ENCODE results near the gene PXK. TPM values are rescaled to one million over a fixed set of nuclear protein-coding genes. Genes with fewer than 3 reads are reported as not detected.
A peak's percentile ranks its signal among the peaks of the same experiment; 100 is the strongest.

PXK gene
- total RNA-seq, 4 donors from 2014 or later = 98.6 to 139 (median 123) TPM

- Histone ChIP-seq H3K27ac (no peak overlapping the region), H3K4me3 (replicated peaks in 1 of 3) (no peak overlapping the region), H3K36me3 (no peaks in the 10 kb centered on the region), H3K4me1 (peaks cover 0 to 11% of the 10 kb centered on the region in 2 donors), H3K9me3 (no peaks in the 10 kb centered on the region), H3K27me3 (no peaks in the 10 kb centered on the region)
- TF ChIP-seq CTCF (IDR thresholded peaks at IDR 0.05) = no peak
- TF ChIP-seq POLR2A (IDR thresholded peaks at IDR 0.05) = no peak
- 65% methylated on average over 3 of the region's 3 CpGs for WGBS, 2 donors
- no peak for DNase-seq
- intact Hi-C loops (cut with DNase I) = loop anchor here (10.0 kb wide), 1 partner anchor 293 kb away; the partner anchor contains the start of gene FLNB
Observed at GRCh38 chr3:58298190-58298589, 34.5 kb upstream of the PXK start.

GRCh38 chr3:58299075-58299474 is 33.6 kb upstream of the PXK start:
- Histone ChIP-seq H3K36me3 (no peaks in the 10 kb centered on the region), H3K4me3 (replicated peaks in 1 of 3) (no peak overlapping the region), H3K4me1 (peaks cover 0 to 11% of the 10 kb centered on the region in 2 donors), H3K9me3 (no peaks in the 10 kb centered on the region), H3K27ac (no peak overlapping the region), H3K27me3 (no peaks in the 10 kb centered on the region)
- TF ChIP-seq POLR2A (IDR thresholded peaks at IDR 0.05) (no peak), CTCF (IDR thresholded peaks at IDR 0.05) (no peak)
- DNase-seq = no peak
- WGBS, 2 donors = 71 to 72% methylated on average over 2 of the region's 2 CpGs
- intact Hi-C loops (cut with DNase I) = loop anchor here (10.0 kb wide), 1 partner anchor 294 kb away; the partner anchor contains the start of gene FLNB

GRCh38 chr3:58299839-58300516 is 32.7 kb upstream of the PXK start:
- Histone ChIP-seq H3K27me3 (no peaks in the 10 kb centered on the region), H3K27ac (no peak overlapping the region), H3K4me1 (peaks cover 0 to 11% of the 10 kb centered on the region in 2 donors), H3K36me3 (no peaks in the 10 kb centered on the region), H3K4me3 (replicated peaks in 1 of 3) (no peak overlapping the region), H3K9me3 (no peaks in the 10 kb centered on the region)
- intact Hi-C loops (cut with DNase I) = loop anchor here (5.0 to 10.0 kb wide), 3 partner anchors 63 to 295 kb away; partner anchors contain the start of genes ABHD6 and FLNB
- peak in 1 of 2 donors; percentile 20 for DNase-seq
- WGBS, 2 donors = 15 to 18% methylated on average over 8 of the region's 8 CpGs
- TF ChIP-seq CTCF (IDR thresholded peaks at IDR 0.05) (peak in 5 of 6 experiments; percentile 18 to 75 (median 51)), POLR2A (IDR thresholded peaks at IDR 0.05) (no peak)

GRCh38 chr3:58305882-58306711 is 26.6 kb upstream of the PXK start, which contains the start of the genes HTD2 and RPP14:
Gene HTD2, plus strand, starts transcription at chr3:58306520. Its CDS starts 11,094 bp downstream, at chr3:58317614.
Gene RPP14, plus strand, starts transcription at chr3:58306245. Its CDS starts 4,085 bp downstream, at chr3:58310330.
- intact Hi-C loops (cut with DNase I) = no loop called here
- WGBS, 2 donors = 9 to 12% methylated on average over 23 to 39 of the region's 71 CpGs

More at GRCh38 chr3:58305882-58306711, 26.6 kb upstream of the PXK start, which contains the start of the genes HTD2 and RPP14:
- Histone ChIP-seq H3K36me3 (peaks cover 6% of the 10 kb centered on the region in 2 donors), H3K27me3 (no peaks in the 10 kb centered on the region), H3K4me1 (peaks cover 15 to 21% of the 10 kb centered on the region in 2 donors), H3K9me3 (no peaks in the 10 kb centered on the region), H3K4me3 (replicated peaks in 1 of 3) (peak within 1 kb of the TSS; percentile 41 to 78 (median 62)), H3K27ac (peak within 1 kb of the TSS; percentile 94 to 97 (median 96))
- TF ChIP-seq CTCF (IDR thresholded peaks at IDR 0.05) (peak; percentile 90 to 97 (median 95)), POLR2A (IDR thresholded peaks at IDR 0.05) (peak; percentile 44 to 76)
- DNase-seq = peak; percentile 97 to 98
